Measurements from ENCODE around the gene MORC2.

MORC2 gene

DNA sequence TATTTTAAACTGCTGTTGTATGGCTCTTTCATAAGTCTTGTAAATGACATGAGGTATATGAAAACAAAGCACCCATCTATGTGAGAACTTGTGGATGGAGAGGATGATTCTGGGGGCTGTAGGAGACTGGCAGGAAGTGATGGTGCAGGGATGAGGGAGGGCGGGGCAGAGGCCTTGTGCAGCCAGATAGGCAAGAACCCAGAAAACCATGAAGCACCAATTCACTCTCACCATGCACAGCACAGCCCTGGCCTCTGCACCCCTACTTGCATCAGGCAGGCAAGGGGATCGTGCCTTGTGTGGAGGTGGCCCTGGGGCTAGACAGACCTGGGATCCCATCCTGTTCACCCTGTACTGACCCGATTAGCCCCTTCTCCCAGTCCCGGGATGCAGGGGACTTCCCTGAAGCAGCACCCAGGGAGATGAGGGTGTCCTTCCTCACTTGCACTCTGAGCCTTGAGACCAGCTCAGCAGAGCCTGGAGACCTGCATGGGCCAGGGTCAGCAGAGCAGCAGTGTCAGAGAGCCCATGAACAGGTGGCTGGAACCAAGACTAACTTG is 85.5 kb downstream of the MORC2 start:
- ChIA-PET POLR2A (no interaction called here), CTCF (interaction anchor here (0.7 to 2.9 kb wide), 3 partner anchors 8 to 119 kb away, joined by 3 to 16 read pairs (median 4); no protein-coding TSS in a partner anchor)
- TF ChIP-seq, protein P1, sequence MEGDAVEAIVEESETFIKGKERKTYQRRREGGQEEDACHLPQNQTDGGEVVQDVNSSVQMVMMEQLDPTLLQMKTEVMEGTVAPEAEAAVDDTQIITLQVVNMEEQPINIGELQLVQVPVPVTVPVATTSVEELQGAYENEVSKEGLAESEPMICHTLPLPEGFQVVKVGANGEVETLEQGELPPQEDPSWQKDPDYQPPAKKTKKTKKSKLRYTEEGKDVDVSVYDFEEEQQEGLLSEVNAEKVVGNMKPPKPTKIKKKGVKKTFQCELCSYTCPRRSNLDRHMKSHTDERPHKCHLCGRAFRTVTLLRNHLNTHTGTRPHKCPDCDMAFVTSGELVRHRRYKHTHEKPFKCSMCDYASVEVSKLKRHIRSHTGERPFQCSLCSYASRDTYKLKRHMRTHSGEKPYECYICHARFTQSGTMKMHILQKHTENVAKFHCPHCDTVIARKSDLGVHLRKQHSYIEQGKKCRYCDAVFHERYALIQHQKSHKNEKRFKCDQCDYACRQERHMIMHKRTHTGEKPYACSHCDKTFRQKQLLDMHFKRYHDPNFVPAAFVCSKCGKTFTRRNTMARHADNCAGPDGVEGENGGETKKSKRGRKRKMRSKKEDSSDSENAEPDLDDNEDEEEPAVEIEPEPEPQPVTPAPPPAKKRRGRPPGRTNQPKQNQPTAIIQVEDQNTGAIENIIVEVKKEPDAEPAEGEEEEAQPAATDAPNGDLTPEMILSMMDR (IDR thresholded peaks at IDR 0.05; ENCODE audit: insufficient read depth, low read length, missing control alignments): no peak
- H3K4me3 ChIP-seq (ENCODE audit: low read depth, low read length): no peak overlapping the region
- no peak for DNase-seq (ENCODE audit: low read depth, low spot score)

DNA sequence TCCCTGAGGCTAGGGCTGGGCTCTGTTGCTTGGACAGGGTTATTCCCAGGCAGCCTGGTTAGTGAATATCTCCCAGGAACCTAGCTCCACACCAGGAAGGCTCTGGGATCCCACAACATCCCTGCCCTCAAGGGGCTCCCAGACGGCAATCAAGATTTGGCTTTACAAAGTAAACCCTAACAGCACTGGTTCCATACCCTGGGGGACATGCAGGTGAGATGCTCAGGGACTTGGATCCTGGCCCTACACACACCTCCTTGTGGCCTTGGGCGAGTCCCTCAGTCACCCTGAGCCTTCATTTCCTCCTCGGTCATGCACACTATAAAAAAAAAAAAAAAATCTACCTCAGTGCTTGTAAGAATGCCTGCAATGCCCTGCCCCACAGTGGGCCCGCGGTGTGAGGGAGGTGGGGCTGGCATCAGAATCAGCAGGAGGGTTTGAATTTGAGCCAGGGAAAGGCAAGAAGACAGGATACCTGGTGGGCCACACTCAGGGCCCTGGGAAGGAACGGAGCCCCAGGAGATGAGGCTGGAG is 86.3 kb downstream of the MORC2 start:
- POLR2A ChIA-PET: no interaction called here
- H3K4me3 ChIP-seq (ENCODE audit: low read depth, low read length): no peak overlapping the region
- TF ChIP-seq, protein P1 (IDR thresholded peaks at IDR 0.05; ENCODE audit: insufficient read depth, low read length, missing control alignments): no peak
- no peak for DNase-seq (ENCODE audit: low read depth, low spot score)
- CTCF ChIA-PET: interaction anchor here (1.0 to 2.9 kb wide), 3 partner anchors 8 to 38 kb away, joined by 3 to 16 read pairs (median 4); no protein-coding TSS in a partner anchor

DNA sequence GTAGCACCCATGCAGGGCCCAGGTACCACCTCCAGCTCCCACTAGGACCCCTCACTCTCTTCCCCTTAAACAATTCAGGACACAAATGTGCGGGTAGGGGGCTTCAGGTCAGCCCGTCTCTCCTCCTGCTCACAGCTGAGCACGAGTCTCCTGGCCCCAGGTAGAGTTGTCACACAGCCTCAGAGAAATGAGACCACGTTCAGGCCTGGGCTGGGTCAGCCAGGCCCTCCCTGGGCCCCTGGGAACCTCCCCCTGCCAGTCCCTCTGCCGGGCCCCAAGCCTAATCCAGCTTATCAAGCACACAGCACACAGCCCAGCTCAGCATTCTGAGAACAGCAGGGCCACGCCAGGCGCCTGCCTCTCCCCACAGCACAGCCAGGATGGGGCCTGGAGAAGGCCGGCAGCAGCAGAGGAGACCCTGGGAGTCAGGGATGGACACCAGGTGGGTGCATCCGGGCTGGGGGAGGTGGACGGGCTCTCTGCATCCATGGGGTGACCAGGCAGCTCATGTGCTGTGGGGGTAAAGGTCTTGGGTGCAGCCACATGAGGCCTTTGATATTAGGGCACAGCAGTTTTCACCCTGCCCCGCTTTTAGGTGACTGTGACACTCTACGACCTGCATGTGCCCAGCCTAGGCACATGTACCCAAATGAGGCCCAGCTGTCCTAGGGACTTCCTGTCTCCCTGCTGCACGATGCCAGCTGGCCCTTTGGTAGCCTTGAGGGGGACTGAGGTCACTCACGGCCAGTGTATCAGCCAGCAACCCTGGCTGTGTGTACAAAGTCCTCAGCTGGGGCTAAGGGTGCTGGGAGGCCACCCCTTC is 87.0 kb downstream of the MORC2 start:
- TF ChIP-seq, protein P1 (IDR thresholded peaks at IDR 0.05; ENCODE audit: insufficient read depth, low read length, missing control alignments): no peak
- DNase-seq (ENCODE audit: low read depth, low spot score): no peak
- ChIA-PET POLR2A (no interaction called here), CTCF (interaction anchor here (1.0 to 2.9 kb wide), 2 partner anchors 9 to 18 kb away, joined by 3 to 16 read pairs; no protein-coding TSS in a partner anchor)
- no peak overlapping the region for H3K4me3 ChIP-seq (ENCODE audit: low read depth, low read length)

DNA sequence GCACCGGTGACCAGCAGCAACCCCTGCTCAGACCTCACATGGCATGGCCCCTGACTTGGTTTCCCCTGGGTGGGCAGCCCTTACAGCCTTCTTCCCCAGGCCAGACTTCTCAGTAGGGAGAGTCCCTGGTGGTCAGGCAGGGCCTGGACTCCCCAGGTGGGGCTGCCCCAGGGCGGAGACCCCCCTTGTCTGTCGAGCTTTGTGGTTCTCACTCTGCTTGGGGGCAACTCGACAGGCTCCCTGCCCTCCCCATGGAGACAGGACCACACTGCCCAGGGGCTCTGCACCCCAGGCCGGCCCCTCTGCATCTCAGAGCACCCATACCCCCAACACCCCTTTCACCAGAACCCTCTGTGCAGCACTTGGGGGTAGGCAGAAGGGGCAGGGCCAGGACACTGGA is 87.7 kb downstream of the MORC2 start:
- TF ChIP-seq, protein P1 (IDR thresholded peaks at IDR 0.05; ENCODE audit: insufficient read depth, low read length, missing control alignments): no peak
- no peak overlapping the region for H3K4me3 ChIP-seq (ENCODE audit: low read depth, low read length)
- DNase-seq (ENCODE audit: low read depth, low spot score): no peak
- ChIA-PET POLR2A (no interaction called here), CTCF (interaction anchor here (2.9 kb wide), 1 partner anchor 10 kb away, joined by 16 read pairs; no protein-coding TSS in a partner anchor)

DNA sequence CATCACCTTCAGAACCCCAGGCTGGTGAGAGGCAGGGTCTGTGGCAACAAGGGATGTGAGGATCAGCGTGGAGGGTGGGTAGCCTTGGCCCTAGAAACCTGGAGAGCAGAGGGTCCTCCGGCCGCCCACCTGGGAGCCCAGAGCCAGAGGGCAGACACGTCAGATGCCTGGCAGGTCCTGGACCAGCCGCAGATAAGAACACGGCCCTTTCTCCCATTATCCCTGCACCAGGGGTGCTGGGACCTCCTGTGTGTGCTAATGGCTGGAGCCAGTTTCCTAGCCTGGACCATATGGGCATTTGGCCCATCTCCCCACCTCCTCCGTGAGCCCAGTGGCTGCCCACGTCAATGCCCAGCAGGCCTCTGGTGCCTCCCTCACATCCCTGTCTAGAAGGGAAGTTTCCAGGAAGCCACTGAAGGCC is 88.4 kb downstream of the MORC2 start:
- POLR2A ChIA-PET: no interaction called here
- no peak overlapping the region for H3K4me3 ChIP-seq (ENCODE audit: low read depth, low read length)
- CTCF ChIA-PET: no interaction called here
- DNase-seq (ENCODE audit: low read depth, low spot score): no peak
- TF ChIP-seq, protein P1 (IDR thresholded peaks at IDR 0.05; ENCODE audit: insufficient read depth, low read length, missing control alignments): no peak

DNA sequence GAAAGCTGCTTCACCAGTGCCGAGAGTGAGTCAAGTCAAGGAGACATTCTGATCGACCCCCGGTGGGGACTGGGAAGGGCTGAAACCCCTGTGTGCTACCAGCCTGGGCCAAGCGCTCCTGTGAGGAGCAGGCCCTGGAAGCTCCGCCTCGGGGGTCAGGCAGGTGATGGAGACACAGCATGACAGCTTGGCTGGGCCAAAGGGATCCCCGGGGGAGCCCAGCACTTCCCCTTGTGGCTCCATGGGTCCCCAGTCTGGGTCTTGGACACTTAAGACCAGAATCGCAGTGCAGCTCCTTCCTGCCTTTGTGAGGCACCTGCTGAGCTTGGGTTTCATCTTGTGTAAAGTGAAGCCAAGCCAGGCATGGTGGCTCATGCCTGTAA is 89.2 kb downstream of the MORC2 start:
- TF ChIP-seq, protein P1 (IDR thresholded peaks at IDR 0.05; ENCODE audit: insufficient read depth, low read length, missing control alignments): no peak
- DNase-seq (ENCODE audit: low read depth, low spot score): no peak
- no peak overlapping the region for H3K4me3 ChIP-seq (ENCODE audit: low read depth, low read length)
- ChIA-PET CTCF (interaction anchor here (3.2 kb wide), 1 partner anchor 11 kb away, joined by 18 read pairs; no protein-coding TSS in a partner anchor), POLR2A (no interaction called here)

Data from AG04449 (cell line).